GM23248 (cell line): Measurements from ENCODE around the gene FOXE1.

Source experiments
- EZH2 ChIP-seq: fragments of 200-600 bp; sonication (generic); IDR thresholded peaks from 2 replicates; pipeline ENCODE4 v1.6.1; 2018; ENCODE audit warnings: antibody characterized with exemption, mild to moderate bottlenecking; ENCODE audit not compliant: insufficient read depth, poor library complexity, severe bottlenecking
- EZH2phosphoT487 ChIP-seq: fragments of 200-600 bp; sonication (generic); IDR thresholded peaks from 2 replicates; pipeline ENCODE4 v1.6.1; 2018; ENCODE audit warnings: antibody characterized with exemption, moderate library complexity, mild to moderate bottlenecking, low read depth; ENCODE audit not compliant: insufficient read depth

DNA sequence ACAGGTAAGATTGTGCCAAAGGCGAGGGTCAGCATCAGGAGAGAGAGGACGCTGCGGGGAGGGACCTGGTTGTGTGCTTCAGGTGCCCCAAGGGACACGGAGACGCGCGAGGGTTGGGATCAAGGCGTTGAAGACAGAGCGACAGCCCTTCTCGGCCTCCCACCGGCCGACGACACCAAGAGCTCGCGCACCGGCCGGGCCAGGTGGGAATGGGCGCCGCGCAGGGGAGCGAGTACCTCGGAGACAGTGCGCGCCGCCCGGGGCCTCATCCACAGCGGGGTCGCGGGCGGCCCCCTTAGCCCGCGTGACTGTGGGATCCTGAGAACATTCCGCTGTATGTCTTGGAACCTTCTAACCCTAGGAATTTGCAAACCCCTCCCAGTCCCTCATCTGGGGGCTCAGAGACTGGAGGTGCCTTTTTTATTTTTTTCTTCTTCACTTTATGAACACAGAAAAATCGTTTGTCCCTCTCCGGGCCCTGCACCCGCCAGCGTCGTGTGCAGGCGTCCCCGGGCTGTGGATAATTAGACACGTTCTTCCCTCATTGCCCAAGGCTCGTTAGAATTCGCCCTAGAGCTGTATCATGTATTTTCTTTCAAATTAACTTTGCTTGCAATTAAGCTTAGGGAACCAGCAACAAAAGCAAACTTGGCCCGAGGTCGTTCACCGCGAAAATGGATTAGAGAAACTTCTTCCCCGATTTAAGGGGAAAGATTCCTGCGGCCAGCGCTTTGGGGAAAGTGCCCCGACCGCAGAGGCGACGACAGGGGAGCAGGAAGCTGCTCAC lies 4.8 kb downstream of the FOXE1 start:
- no peak for TF ChIP-seq EZH2
- TF ChIP-seq EZH2phosphoT487 = no peak
